NCI-H1105 treated with DMSO at 0.1 percent for 48 hours (cell line): ENCODE data around the gene HEMGN.
"Not testable (repeated sequence)": the region's sequence is repeated elsewhere in the genome, so short reads cannot be mapped to it uniquely, and the experiment has no call there.

Experiments used
- DNase-seq: peaks from one replicate; lab custom pipeline; 2025; lab: John Stamatoyannopoulos, UW

The HEMGN gene

GRCh38 chr9:97963232-97963631 lies 25.3 kb upstream of the HEMGN start:
- DNase-seq = no peak

GRCh38 chr9:97962575-97962974 lies 24.6 kb upstream of the HEMGN start:
- DNase-seq = no peak

DNA sequence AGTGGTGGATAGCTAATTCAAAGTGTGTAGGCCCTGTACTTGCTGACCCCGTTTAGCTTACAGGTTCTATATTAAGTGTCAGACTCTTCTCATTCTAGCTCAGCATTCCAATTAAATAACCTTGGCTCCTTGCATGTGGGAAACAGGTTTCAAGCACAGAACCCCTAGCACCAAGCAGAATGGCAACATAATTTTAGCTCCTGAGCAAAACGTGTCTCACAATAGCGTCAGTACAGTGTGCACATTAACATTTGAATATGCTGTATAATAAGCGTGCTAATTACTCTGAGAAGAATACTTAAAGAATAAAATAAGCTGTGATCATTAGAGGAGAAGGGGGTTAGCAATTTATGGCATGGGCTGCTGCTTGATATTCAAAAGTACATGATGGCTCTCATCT lies 24.2 kb upstream of the HEMGN start:
- no peak for DNase-seq

GRCh38 chr9:97961361-97961760 lies 23.4 kb upstream of the HEMGN start:
- DNase-seq = no peak

- not testable (repeated sequence) for DNase-seq
Observed at GRCh38 chr9:97960678-97961328, 22.8 kb upstream of the HEMGN start.

GRCh38 chr9:97959585-97959984 lies 21.6 kb upstream of the HEMGN start:
- no peak for DNase-seq

GRCh38 chr9:97958812-97959511 lies 21.0 kb upstream of the HEMGN start:
- DNase-seq = no peak

DNA sequence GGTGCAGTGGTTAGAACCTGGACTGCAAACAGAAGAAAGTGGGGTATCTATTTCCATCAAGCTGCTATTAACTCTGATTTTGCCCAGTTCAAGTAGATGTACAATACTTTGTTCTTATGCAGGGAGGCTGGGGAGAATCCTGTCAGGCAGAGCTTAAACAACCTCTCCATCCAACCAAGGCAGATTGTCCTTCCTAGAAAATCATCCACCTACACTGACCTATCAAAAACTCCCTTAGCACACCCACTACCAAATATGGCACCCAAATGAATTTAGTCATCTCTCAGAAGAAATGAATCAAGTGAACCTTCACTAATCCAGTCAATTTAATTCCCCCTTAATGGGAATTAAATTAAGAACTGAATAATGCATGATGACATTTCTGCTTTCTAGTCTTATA lies 18.4 kb upstream of the HEMGN start:
- no peak for DNase-seq

- DNase-seq = peak; percentile 64
Observed at GRCh38 chr9:97954550-97954989, 16.6 kb upstream of the HEMGN start.

DNA sequence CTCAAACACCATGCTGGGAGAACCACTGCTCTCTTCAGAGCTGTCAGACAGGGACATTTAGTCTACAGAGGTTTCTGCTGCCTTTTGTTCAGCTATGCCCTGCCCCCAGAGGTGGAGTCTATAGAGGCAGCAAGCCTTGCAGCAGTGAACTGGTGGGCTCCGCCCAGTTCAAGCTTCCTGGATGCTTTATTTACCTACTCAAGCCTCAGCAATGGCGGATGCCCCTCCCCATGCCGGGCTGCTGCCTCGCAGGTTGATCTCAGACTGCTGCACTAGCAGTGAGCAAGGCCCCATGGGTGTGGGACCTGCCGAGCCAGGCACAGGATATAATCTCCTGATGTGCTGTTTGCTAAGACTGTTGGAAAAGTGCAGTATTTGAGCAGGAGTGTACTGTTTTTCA lies 12.9 kb upstream of the HEMGN start:
- not testable (repeated sequence) for DNase-seq

DNA sequence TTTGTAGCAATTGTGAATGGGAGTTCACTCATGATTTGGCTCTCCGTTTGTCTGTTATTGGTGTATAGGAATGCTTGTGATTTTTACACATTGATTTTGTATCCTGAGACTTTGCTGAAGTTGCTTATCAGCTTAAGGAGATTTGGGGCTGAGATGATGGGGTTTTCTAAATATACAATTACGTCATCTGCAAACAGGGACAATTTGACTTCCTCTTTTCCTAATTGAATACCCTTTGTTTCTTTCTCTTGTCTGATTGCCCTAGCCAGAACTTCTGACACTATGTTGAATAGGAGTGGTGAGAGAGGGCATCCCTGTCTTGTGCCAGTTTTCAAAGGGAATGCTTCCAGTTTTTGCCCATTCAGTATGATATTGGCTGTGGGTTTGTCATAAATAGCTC lies 9.1 kb upstream of the HEMGN start:
- DNase-seq = not testable (repeated sequence)

DNA sequence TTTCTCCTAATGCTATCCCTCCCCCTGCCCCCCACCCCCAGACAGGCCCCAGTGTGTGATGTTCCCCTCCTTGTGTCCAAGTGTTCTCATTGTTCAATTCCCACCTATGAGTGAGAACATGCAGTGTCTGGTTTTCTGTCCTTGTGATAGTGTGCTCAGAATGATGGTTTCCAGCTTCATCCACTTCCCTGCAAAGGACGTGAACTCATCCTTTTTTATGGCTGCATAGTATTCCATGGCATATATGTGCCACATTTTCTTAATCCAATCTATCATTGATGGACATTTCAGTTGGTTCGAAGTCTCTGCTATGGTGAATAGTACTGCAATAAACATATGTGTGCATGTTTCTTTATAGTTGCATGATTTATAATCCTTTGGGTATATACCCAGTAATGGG lies 7.5 kb upstream of the HEMGN start:
- DNase-seq = not testable (repeated sequence)

- no peak for DNase-seq
Observed at GRCh38 chr9:97944612-97945011, 6.6 kb upstream of the HEMGN start.

DNA sequence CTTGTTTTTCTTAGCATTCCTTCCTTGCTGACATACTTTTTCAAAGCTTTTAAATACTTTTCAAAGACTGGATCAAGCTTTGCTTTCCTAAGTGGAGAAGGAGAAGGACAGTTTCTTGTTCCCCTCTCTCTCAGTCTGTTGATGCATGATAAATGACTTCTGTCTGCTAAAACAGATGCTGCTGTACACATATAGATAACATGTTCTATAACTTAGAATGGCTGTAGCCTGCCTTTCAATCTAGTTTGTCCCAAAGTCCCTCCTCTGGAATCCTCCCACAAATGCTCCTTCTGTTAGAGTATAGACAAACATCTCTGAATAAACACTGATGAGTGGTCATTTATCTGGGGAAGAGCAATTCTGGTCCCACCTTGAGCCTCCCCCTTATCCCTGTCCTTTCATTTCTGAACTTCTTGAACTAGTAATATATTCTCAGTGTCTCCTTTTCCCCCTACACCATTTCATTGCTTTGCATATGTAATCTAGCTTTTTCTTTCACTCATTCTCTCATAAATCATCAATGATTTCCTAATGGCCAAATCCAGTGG lies 5.4 kb upstream of the HEMGN start:
- no peak for DNase-seq

DNA sequence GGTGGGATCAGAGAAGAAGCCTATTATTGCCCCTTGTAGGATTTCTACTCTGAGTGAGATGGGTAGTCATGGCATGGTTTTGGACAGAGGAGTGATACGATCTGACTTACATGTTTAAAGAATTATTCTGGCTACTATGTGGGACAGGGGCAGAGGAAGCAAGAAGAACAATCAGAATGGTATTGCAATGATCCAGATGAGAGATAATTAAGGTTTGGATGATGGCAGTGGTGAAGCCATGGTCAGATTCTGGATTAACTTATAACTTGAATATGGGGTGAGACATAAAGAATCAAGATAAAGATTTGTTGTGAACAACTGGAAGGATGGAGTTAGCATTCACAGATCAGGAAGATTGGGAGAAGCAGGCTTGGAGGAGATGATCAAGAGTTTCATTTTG lies 3.4 kb upstream of the HEMGN start:
- no peak for DNase-seq

DNA sequence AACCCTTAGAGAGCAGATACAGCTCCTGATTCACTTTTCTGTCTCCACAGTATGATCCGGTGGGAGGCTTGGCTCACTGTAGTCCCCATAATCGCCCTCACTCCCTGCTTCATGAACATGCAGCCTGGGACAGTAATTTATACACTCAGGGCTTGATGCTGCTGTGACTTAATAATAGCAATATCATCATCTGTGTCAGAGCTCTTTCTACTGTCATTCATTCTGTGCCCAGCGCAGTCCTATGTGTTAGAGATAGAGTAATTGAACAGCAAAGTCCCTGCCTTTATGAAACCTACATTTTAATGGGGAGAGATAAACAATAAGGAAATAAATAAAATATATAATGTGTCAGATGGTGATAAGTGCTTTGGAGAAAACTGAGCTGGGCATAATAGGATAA lies 2.8 kb upstream of the HEMGN start:
- DNase-seq = no peak

DNA sequence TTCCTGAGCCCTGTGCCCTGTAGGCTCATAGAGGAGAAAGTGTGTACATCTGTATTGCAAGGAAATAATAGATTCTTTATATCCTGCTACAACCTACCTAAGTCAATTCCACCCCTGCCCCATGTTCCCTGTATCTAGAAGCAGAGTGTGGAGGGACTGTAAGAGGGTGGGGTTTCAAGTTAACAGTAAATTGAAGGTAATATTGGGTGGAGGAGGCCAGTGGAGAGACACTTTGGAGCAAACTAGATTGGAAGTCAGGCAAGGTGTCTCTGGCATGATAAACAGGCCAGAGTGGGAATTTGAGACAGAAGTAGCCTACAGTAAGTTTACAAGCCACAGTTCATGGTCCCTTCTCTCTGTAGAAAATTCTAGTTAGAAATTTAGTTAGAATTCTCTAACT lies 2.3 kb upstream of the HEMGN start:
- no peak for DNase-seq

GRCh38 chr9:97936998-97937397 lies 974 bp downstream of the HEMGN start:
- DNase-seq = no peak

GRCh38 chr9:97935276-97935675 lies 2.7 kb downstream of the HEMGN start:
- DNase-seq = no peak

- DNase-seq = peak; percentile 48
Observed at GRCh38 chr9:97934321-97935115, 3.5 kb downstream of the HEMGN start.

- DNase-seq = no peak
Observed at GRCh38 chr9:97933297-97933998, 4.5 kb downstream of the HEMGN start.

DNA sequence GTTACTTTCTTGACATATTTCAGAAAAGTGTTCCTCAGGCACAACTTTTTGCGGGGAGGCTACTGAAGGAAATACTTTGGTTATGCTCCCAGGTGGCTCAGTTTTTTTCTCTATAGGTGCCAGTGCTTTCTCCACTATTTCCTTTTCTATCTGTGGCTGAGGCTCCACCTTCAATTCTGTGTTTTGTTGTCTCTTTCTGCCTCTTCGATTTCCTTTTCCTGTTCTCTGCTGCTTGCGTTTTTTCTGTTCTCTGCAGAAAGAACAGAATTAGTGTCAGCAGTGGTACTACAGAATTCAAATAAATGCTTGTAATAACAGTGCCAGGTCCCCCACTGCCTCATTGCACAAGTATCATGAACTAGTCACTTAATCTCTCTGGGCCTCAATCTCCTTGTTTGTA lies 7.0 kb downstream of the HEMGN start:
- no peak for DNase-seq
